K562 (cell line): ENCODE data around the gene NRXN3. TPM values are rescaled to one million over a fixed set of nuclear protein-coding genes. Genes with fewer than 3 reads are reported as not detected.

Source experiments
- ATAC-seq: fragments of 200-7000 bp; cut with Tn5 transposase; 3 replicates; pipeline ENCODE4 v1.9.1; 2020; ENCODE audit warnings: moderate library complexity
- BruUV-seq: library from RNA; stranded (reverse); fragments of 400-500 nt; replicated peaks from 2 replicates; lab custom pipeline; 2021; lab: Mats Ljungman, UMichigan
- CTCF ChIA-PET: fragments of 300-600 bp; formaldehyde crosslinking; extraction: SDS; loops from one replicate; lab custom pipeline; 2021; ENCODE audit warnings: low intra/inter-chr PET ratio; lab: Yijun Ruan, JAX
- POLR2A ChIA-PET: fragments of 300-600, 350-650 bp; sonication (Branson Sonifier 250); formaldehyde crosslinking; extraction: SDS; loops from one replicate; lab custom pipeline; 2021; ENCODE audit warnings: antibody characterized with exemption, inconsistent platforms; lab: Yijun Ruan, JAX
- DNase-seq, 4 experiments: peaks; one replicate each; pipeline versions ENCODE4 v3.0.0 to v3.0.0-alpha.2; 2011 to 2018; ENCODE audit warnings: low spot score in 3 of 4, mixed read lengths in 3 of 4; ENCODE audit errors: extremely low read depth in 1 of 4
- FAIRE-seq: peaks from 2 replicates; lab custom pipeline; 2011; peaks lifted over from hg19 to GRCh38; lab: Jason Lieb, UNC
- H2AFZ ChIP-seq: 2 replicates; pipeline ENCODE4 v1.6.0; 2011; ENCODE audit warnings: low read depth, low read length, control low read depth, inconsistent platforms
- H3K27ac ChIP-seq: fragments of 200-600 bp; 3 replicates; pipeline ENCODE4 v1.8.0; 2011; ENCODE audit warnings: low read depth, mild to moderate bottlenecking, control low read depth, inconsistent platforms, low read length, moderate library complexity, mixed read lengths; ENCODE audit errors: extremely low read depth
- H3K27me3 ChIP-seq, 2 experiments: fragments of 300-600 bp in 1 of 2; 2 replicates in 1 of 2; 3 replicates in 1 of 2; pipeline versions ENCODE4 v1.6.0 to v1.8.0; 2011; ENCODE audit warnings: inconsistent platforms in 2 of 2, low read length in 2 of 2, mild to moderate bottlenecking in 1 of 2, mixed read lengths in 1 of 2, moderate library complexity in 1 of 2; ENCODE audit not compliant: control insufficient read depth in 2 of 2, insufficient read depth in 2 of 2
- H3K36me3 ChIP-seq: fragments of 300-600 bp; 3 replicates; pipeline ENCODE4 v1.8.0; 2011; ENCODE audit warnings: mild to moderate bottlenecking, low read length, inconsistent platforms; ENCODE audit not compliant: control insufficient read depth, insufficient read depth
- H3K4me1 ChIP-seq, 2 experiments: fragments of 200-600 bp in 1 of 2; replicated peaks in 1 of 2; 2 replicates in 1 of 2; 3 replicates in 1 of 2; pipeline versions ENCODE4 v1.5.1 to v1.8.0; 2011; ENCODE audit warnings: inconsistent platforms in 2 of 2, low read length in 2 of 2, mild to moderate bottlenecking in 1 of 2, mixed read lengths in 1 of 2, moderate library complexity in 1 of 2; ENCODE audit not compliant: control insufficient read depth in 2 of 2, insufficient read depth in 2 of 2
- H3K4me2 ChIP-seq: 2 replicates; pipeline ENCODE4 v1.6.1; 2011; ENCODE audit warnings: low read length, control low read depth, inconsistent platforms, mixed read lengths; ENCODE audit not compliant: insufficient read depth
- H3K4me3 ChIP-seq: fragments of 200-600 bp; sonication (generic), shearing (Covaris generic); 2 replicates; pipeline ENCODE4 v1.5.1; 2016; ENCODE audit warnings: control low read depth, inconsistent platforms
- H3K79me2 ChIP-seq: fragments of 200-600 bp; 3 replicates; pipeline ENCODE4 v1.8.0; 2011; ENCODE audit warnings: low read length, inconsistent platforms; ENCODE audit not compliant: control insufficient read depth, insufficient read depth
- H3K9ac ChIP-seq, 2 experiments: 2 replicates each; pipeline versions ENCODE4 v1.6.0 to v1.6.1; 2011; ENCODE audit warnings: low read depth in 2 of 2, low read length in 2 of 2, control low read depth in 1 of 2, inconsistent platforms in 1 of 2, mild to moderate bottlenecking in 1 of 2, mixed read lengths in 1 of 2; ENCODE audit not compliant: insufficient read depth in 1 of 2
- H3K9me1 ChIP-seq: one replicate; pipeline ENCODE4 v1.6.0; 2011; ENCODE audit warnings: inconsistent platforms, mild to moderate bottlenecking, low read length, moderate library complexity; ENCODE audit not compliant: control insufficient read depth, insufficient read depth
- H3K9me3 ChIP-seq: replicated peaks from 2 replicates; pipeline ENCODE4 v1.5.1; 2011; ENCODE audit warnings: low read depth, low read length, inconsistent platforms; ENCODE audit not compliant: control insufficient read depth, insufficient read depth
- H4K20me1 ChIP-seq: replicated peaks from 2 replicates; pipeline ENCODE4 v1.6.1; 2011; ENCODE audit warnings: low read length, inconsistent platforms, mixed read lengths; ENCODE audit not compliant: control insufficient read depth, insufficient read depth
- ADNP ChIP-seq: fragments of 200-800 bp; sonication (Bioruptor generic); IDR thresholded peaks from 2 replicates; pipeline ENCODE4 v1.6.1; 2016; ENCODE audit warnings: missing genetic modification characterization, missing compliant biosample characterization
- CREBBP ChIP-seq: IDR thresholded peaks from one replicate; pipeline ENCODE4 v1.6.1; 2012; ENCODE audit warnings: low read depth, mild to moderate bottlenecking, control low read depth, inconsistent platforms, low read length
- ERF ChIP-seq: fragments of 450-650 bp; formaldehyde crosslinking; IDR thresholded peaks from 2 replicates; pipeline ENCODE4 v1.4.0; 2020; ENCODE audit warnings: mild to moderate bottlenecking, mixed read lengths
- ESRRA ChIP-seq: fragments of 450-650 bp; IDR thresholded peaks from 2 replicates; pipeline ENCODE4 v1.6.1; 2014; ENCODE audit warnings: low read depth, mild to moderate bottlenecking, moderate library complexity, borderline replicate concordance
- ETV6 ChIP-seq, 3 experiments: fragments of 150-350 bp in 1 of 3; sonication (generic) in 1 of 3; formaldehyde crosslinking in 1 of 3; IDR thresholded peaks; 2 replicates each; pipeline versions ENCODE4 v1.6.1 to v1.8.0; 2014 to 2022; ENCODE audit warnings: borderline replicate concordance in 2 of 3, low read depth in 2 of 3, antibody characterized with exemption in 1 of 3, low read length in 1 of 3, mild to moderate bottlenecking in 1 of 3, missing genetic modification reagents in 1 of 3
- FOXA3 ChIP-seq, 2 experiments: fragments of 450-650 bp in 1 of 2; sonication (generic) in 1 of 2; formaldehyde crosslinking; IDR thresholded peaks in 1 of 2; conservative IDR thresholded peaks in 1 of 2; 2 replicates each; pipeline versions ENCODE4 v1.4.0 to v1.8.0; 2020 to 2022; ENCODE audit warnings: mild to moderate bottlenecking in 2 of 2, missing genetic modification reagents in 1 of 2
- LARP7 ChIP-seq: fragments of 450-650 bp; IDR thresholded peaks from 2 replicates; pipeline ENCODE4 v1.6.1; 2016
- PHB ChIP-seq: fragments of 250-450 bp; sonication (Bioruptor Pico); IDR thresholded peaks from 2 replicates; pipeline ENCODE4 v1.5.0; 2021
- SMARCC2 ChIP-seq: fragments of 450-650 bp; IDR thresholded peaks from 2 replicates; pipeline ENCODE4 v1.6.1; 2017; ENCODE audit warnings: antibody characterized with exemption, moderate library complexity, mild to moderate bottlenecking, low read depth
- THRAP3 ChIP-seq: fragments of 450-650 bp; IDR thresholded peaks from 2 replicates; pipeline ENCODE4 v1.6.1; 2016; ENCODE audit warnings: mild to moderate bottlenecking, inconsistent platforms, borderline replicate concordance
- YY1 ChIP-seq, 3 experiments: IDR thresholded peaks; 2 replicates each; pipeline ENCODE4 v1.6.1; 2011; ENCODE audit warnings: low read length in 2 of 3, mild to moderate bottlenecking in 2 of 3, moderate library complexity in 2 of 3, borderline replicate concordance in 1 of 3, control low read depth in 1 of 3, low read depth in 1 of 3; ENCODE audit not compliant: insufficient read depth in 3 of 3, insufficient replicate concordance in 2 of 3, control insufficient read depth in 1 of 3, insufficient read length in 1 of 3; ENCODE audit errors: extremely low read depth in 1 of 3
- ZNF124 ChIP-seq: sonication (generic); formaldehyde crosslinking; IDR thresholded peaks from 2 replicates; pipeline ENCODE4 v1.8.1; 2022; ENCODE audit warnings: missing genetic modification reagents
- ZNF140 ChIP-seq: fragments of 250-450 bp; sonication (Bioruptor Pico); IDR thresholded peaks from 2 replicates; pipeline ENCODE4 v1.8.0; 2021; ENCODE audit warnings: moderate library complexity, mild to moderate bottlenecking, inconsistent platforms
- ZNF384 ChIP-seq: IDR thresholded peaks from 2 replicates; pipeline ENCODE4 v1.6.1; 2012; ENCODE audit warnings: low read depth, low read length, improper control_type of control experiment
- ZNF589 ChIP-seq: fragments of 200-800 bp; sonication (Bioruptor generic); IDR thresholded peaks from 2 replicates; pipeline ENCODE4 v1.6.1; 2016; ENCODE audit warnings: low read depth, missing genetic modification characterization, missing compliant biosample characterization
- WGBS: fragments of 100-300 bp; shearing (Covaris generic); methylation state at CpG from one replicate; pipeline ENCODE4 v1.1.6; 2016; ENCODE audit warnings: low coverage, mixed read lengths; ENCODE audit not compliant: insufficient coverage; ENCODE audit errors: missing lambda C conversion rate; 5-methylcytosine and 5-hydroxymethylcytosine counted together
- in situ Hi-C: fragments of 300-500 bp; cut with MboI; formaldehyde crosslinking; loops from 4 replicates; pipeline ENCODE4 v1.15.0; 2018; ENCODE audit warnings: inconsistent platforms, mixed read lengths
- intact Hi-C: fragments of 100-400 bp; cut with micrococcal nuclease; formaldehyde crosslinking; loops from 2 replicates; pipeline ENCODE4 v1.14.2; 2022
- polyA plus RNA-seq, 8 experiments: library from polyadenylated mRNA; depleted of rRNA in 4 of 8; stranded (reverse) in 5 of 8; unstranded in 3 of 8; fragments of >200 nt; fragmentation: Nextera tagmentation in 2 of 8; fragmentation: Illumina TruSeq in 1 of 8; extraction: Ambion mirVana in 2 of 8; extraction: Trizol in 1 of 8; gene quantifications; 2 replicates each; pipeline versions ENCODE4 v1.2.1 to v1.2.3, GENCODE V29; 2011 to 2014; ENCODE audit warnings: inconsistent platforms in 1 of 8, missing spikeins in 1 of 8
- total RNA-seq, 7 experiments: library from RNA; depleted of rRNA in 6 of 7; stranded (reverse); fragments of >200 nt in 6 of 7; fragmentation: Illumina TruSeq in 2 of 7; extraction: Trizol in 2 of 7; gene quantifications; 2 replicates each; pipeline versions ENCODE4 v1.2.1 to v1.2.3, GENCODE V29; 2011 to 2021; ENCODE audit warnings: low replicate concordance in 1 of 7
- TF ChIP-seq, protein P1 (sequence below): fragments of 450-650 bp; formaldehyde crosslinking; IDR thresholded peaks from 2 replicates; pipeline ENCODE4 v1.4.0; 2020; ENCODE audit warnings: mild to moderate bottlenecking, moderate library complexity
- TF ChIP-seq, protein P2 (sequence below): sonication (generic); formaldehyde crosslinking; IDR thresholded peaks from 2 replicates; pipeline ENCODE4 v1.8.1; 2022; ENCODE audit warnings: missing genetic modification reagents
- TF ChIP-seq, protein P3 (sequence below): fragments of 250-450 bp; sonication (Bioruptor Pico); IDR thresholded peaks from 2 replicates; pipeline ENCODE4 v1.5.0; 2021

The NRXN3 gene
- total and polyA plus RNA-seq, 9 of the 15 experiments (the other 6 are each of a cell fraction or from before 2014, with no cell fraction given), result 0.09 TPM; not detected in 8

DNA sequence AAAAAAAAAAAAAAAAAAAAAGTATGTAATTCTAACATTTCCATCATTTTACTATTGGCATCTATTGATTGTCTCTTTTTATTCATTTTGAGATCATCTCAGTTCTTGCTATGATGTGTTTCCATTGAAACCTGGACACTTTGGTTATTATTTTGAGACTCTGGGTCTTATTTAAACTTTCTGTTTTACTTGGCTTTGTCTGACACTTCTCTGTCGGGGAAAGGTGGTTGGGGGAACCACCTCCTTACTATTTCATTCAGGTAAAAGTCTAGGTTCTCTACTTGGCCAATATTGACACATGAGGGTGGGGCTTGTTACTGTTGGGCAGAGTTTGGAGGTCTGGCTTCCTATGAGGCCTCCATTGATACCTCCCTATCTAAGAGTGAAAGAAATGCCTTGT is 228.0 kb downstream of the NRXN3 start:
- 0% methylated on average over 1 of the region's 1 CpG for WGBS
- ChIA-PET CTCF (interaction anchor here (0.7 kb wide), 1 partner anchor 1655 kb away, joined by 3 read pairs; no protein-coding TSS in a partner anchor), POLR2A (no interaction called here)
- Histone ChIP-seq H3K9me3 (no peaks in the 10 kb centered on the region), H3K36me3 (no peaks in the 10 kb centered on the region), H4K20me1 (no peaks in the 10 kb centered on the region), H3K4me3 (no peak overlapping the region), H3K27me3 (no peaks in the 10 kb centered on the region), H3K9me1 (no peaks in the 10 kb centered on the region), H3K4me1 (no peaks in the 10 kb centered on the region), H3K4me2 (no peak overlapping the region), H2AFZ (no peak overlapping the region), H3K79me2 (no peaks in the 10 kb centered on the region), H3K9ac (no peak overlapping the region), H3K27ac (no peak overlapping the region)
- no peak for DNase-seq
- ATAC-seq, result no peak
- in situ Hi-C loops, result no loop called here
- no peak for FAIRE-seq
- no TSS peak for BruUV-seq
- intact Hi-C loops, result no loop called here
- no peak for TF ChIP-seq LARP7
- TF ChIP-seq ZNF140 (CRISPR knock-in tag), result no peak
- no peak for TF ChIP-seq CREBBP
- TF ChIP-seq, protein P1, sequence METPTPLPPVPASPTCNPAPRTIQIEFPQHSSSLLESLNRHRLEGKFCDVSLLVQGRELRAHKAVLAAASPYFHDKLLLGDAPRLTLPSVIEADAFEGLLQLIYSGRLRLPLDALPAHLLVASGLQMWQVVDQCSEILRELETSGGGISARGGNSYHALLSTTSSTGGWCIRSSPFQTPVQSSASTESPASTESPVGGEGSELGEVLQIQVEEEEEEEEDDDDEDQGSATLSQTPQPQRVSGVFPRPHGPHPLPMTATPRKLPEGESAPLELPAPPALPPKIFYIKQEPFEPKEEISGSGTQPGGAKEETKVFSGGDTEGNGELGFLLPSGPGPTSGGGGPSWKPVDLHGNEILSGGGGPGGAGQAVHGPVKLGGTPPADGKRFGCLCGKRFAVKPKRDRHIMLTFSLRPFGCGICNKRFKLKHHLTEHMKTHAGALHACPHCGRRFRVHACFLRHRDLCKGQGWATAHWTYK (CRISPR knock-in tag), result no peak
- TF ChIP-seq ADNP (tag), result no peak
- TF ChIP-seq ZNF384, result no peak
- no peak for TF ChIP-seq FOXA3 (CRISPR knock-in tag; conservative IDR thresholded peaks at IDR 0.05 in 1 of 2, IDR thresholded peaks at IDR 0.05 in 1 of 2)
- TF ChIP-seq YY1 (IDR thresholded peaks at IDR 0.05; ENCODE audit: borderline replicate concordance in 1 of 3, control insufficient read depth in 1 of 3, extremely low read depth in 1 of 3, insufficient read depth in 3 of 3, insufficient read length in 1 of 3, insufficient replicate concordance in 2 of 3, low read depth in 1 of 3, low read length in 2 of 3), result no peak
- TF ChIP-seq, protein P2, sequence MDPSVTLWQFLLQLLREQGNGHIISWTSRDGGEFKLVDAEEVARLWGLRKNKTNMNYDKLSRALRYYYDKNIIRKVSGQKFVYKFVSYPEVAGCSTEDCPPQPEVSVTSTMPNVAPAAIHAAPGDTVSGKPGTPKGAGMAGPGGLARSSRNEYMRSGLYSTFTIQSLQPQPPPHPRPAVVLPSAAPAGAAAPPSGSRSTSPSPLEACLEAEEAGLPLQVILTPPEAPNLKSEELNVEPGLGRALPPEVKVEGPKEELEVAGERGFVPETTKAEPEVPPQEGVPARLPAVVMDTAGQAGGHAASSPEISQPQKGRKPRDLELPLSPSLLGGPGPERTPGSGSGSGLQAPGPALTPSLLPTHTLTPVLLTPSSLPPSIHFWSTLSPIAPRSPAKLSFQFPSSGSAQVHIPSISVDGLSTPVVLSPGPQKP, result no peak
- TF ChIP-seq ETV6 (IDR thresholded peaks at IDR 0.05; ENCODE audit: borderline replicate concordance in 1 of 2, low read depth in 2 of 2, low read length in 1 of 2), result no peak
- TF ChIP-seq ETV6 (CRISPR knock-in tag; IDR thresholded peaks at IDR 0.05; ENCODE audit: borderline replicate concordance), result no peak
- TF ChIP-seq THRAP3, result no peak
- no peak for TF ChIP-seq ERF (CRISPR knock-in tag)
- TF ChIP-seq SMARCC2, result no peak
- no peak for TF ChIP-seq ZNF589 (CRISPR knock-in tag)
- no peak for TF ChIP-seq ZNF124
- no peak for TF ChIP-seq PHB (CRISPR knock-in tag)
- TF ChIP-seq ESRRA, result no peak
- TF ChIP-seq, protein P3, sequence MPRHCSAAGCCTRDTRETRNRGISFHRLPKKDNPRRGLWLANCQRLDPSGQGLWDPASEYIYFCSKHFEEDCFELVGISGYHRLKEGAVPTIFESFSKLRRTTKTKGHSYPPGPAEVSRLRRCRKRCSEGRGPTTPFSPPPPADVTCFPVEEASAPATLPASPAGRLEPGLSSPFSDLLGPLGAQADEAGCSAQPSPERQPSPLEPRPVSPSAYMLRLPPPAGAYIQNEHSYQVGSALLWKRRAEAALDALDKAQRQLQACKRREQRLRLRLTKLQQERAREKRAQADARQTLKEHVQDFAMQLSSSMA (CRISPR knock-in tag), result no peak
